Activated naive CD4-positive, alpha-beta T cell treated with anti-CD3 and anti-CD28 coated beads for 36 hours (primary cell): ENCODE data around the gene GHDC. TPM values are rescaled to one million over a fixed set of nuclear protein-coding genes. Genes with fewer than 3 reads are reported as not detected.
A peak's percentile ranks its signal among the peaks of the same experiment; 100 is the strongest.
"Not testable (repeated sequence)": the region's sequence is repeated elsewhere in the genome, so short reads cannot be mapped to it uniquely, and the experiment has no call there.

Source experiments
- CTCF ChIA-PET: fragments of 350-600 bp; sonication (Branson Sonifier 250); formaldehyde crosslinking; loops from one replicate; lab custom pipeline; 2021; ENCODE audit warnings: antibody characterized with exemption; lab: Charles Lee
- DNase-seq: peaks from one replicate; pipeline ENCODE4 v3.0.0-alpha.2; 2020
- H3K27ac Mint-ChIP-seq: one replicate; pipeline ENCODE4 v1.8.0; 2021; ENCODE audit warnings: mild to moderate bottlenecking, mixed read lengths
- H3K27me3 Mint-ChIP-seq: one replicate; pipeline ENCODE4 v1.8.0; 2021; ENCODE audit warnings: low read depth, mixed read lengths
- H3K36me3 Mint-ChIP-seq: one replicate; pipeline ENCODE4 v1.8.0; 2021; ENCODE audit warnings: low read depth, mixed read lengths
- H3K4me1 Mint-ChIP-seq: one replicate; pipeline ENCODE4 v1.8.0; 2021; ENCODE audit warnings: low read depth, mixed read lengths
- H3K4me3 Mint-ChIP-seq: one replicate; pipeline ENCODE4 v1.8.0; 2021; ENCODE audit warnings: mild to moderate bottlenecking, moderate library complexity, mixed read lengths
- H3K9me3 Mint-ChIP-seq: one replicate; pipeline ENCODE4 v1.8.0; 2021; ENCODE audit warnings: mixed read lengths
- intact Hi-C: fragments of 100-400 bp; cut with micrococcal nuclease; formaldehyde crosslinking; loops from one replicate; pipeline ENCODE4 v1.15.1; 2023
- total RNA-seq, 2 experiments: library from RNA; stranded (reverse); gene quantifications; one replicate each; pipeline ENCODE4 v1.2.3, GENCODE V29; 2021

Gene GHDC
- 1 to 10 TPM; 9.0 to 9.7 TPM for total RNA-seq

DNA sequence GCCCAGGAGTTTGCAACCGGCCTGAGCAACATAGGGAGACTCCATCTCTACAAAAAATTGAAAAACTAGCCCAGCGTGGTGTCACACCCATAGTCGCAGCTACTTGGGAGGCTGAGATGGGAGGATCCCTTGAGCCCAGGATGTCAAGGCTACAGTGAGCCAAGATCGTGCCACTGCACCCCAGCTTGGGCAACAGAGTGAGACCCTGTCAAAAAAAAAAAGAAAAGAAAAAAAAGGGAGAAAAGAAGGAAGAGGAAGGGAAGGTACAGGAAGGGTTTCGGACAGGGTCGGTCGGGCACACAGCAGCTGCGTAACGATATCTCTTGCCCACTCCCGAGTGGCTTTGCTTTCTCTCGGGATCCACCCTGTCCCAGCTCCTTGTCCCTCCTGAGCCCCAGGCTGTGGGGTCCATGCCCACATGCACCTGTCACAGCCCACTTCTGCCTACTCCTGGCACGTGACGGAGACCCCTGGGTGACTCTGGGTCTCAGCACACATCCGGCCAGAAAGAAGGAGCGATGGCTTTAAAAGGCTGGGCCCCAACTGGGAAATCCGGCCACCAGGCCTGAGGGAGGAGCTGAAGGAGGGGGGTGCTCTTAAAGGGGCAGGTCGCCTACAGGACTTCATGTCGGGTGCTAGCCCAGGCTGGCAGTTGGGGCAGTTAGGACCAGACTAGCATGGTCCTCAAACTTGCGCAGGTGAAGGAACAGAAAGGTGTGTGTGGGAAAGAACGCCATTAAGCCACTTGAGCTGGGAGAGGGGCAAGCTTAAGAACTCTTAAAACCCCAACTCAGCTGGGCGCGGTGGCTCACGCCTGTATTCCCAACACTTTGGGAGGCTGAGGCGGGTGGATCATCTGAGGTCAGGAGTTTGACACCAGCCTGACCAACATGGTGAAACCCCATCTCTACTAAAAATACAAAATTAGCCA lies at the start of gene GHDC:
GHDC (minus strand) TSS at position 526 of the 931 bp plus-strand sequence. CDS start 913 bp downstream, outside the sequence.
- Mint-ChIP-seq H3K9me3 (no peaks in the 10 kb centered on the region), H3K36me3 (peaks cover 2% of the 10 kb centered on the region), H3K27me3 (no peaks in the 10 kb centered on the region), H3K27ac (peak within 1 kb of the TSS; percentile 83), H3K4me3 (peak within 1 kb of the TSS; percentile 93), H3K4me1 (peaks cover 16% of the 10 kb centered on the region)
- DNase-seq, result peak; percentile 87
- intact Hi-C loops, result no loop called here
- CTCF ChIA-PET, result interaction anchor here (0.5 to 1.7 kb wide), 12 partner anchors 10 to 306 kb away, joined by 3 to 9 read pairs (median 4); no protein-coding TSS in a partner anchor

GRCh38 chr17:42243493-42243982 lies 49.2 kb upstream of the GHDC start:
- H3K36me3 Mint-ChIP-seq, result peaks cover 9% of the 10 kb centered on the region
- DNase-seq, result no peak
- H3K27me3 Mint-ChIP-seq, result no peaks in the 10 kb centered on the region
- H3K4me1 Mint-ChIP-seq, result peaks cover 55% of the 10 kb centered on the region
- CTCF ChIA-PET, result interaction anchor here (0.6 to 1.7 kb wide), 6 partner anchors 9 to 483 kb away, joined by 3 to 6 read pairs (median 4); no protein-coding TSS in a partner anchor
- peaks cover 3% of the 10 kb centered on the region for H3K9me3 Mint-ChIP-seq
- no peak overlapping the region for H3K4me3 Mint-ChIP-seq
- peak overlapping the region; percentile 32 for H3K27ac Mint-ChIP-seq
- intact Hi-C loops, result no loop called here

DNA sequence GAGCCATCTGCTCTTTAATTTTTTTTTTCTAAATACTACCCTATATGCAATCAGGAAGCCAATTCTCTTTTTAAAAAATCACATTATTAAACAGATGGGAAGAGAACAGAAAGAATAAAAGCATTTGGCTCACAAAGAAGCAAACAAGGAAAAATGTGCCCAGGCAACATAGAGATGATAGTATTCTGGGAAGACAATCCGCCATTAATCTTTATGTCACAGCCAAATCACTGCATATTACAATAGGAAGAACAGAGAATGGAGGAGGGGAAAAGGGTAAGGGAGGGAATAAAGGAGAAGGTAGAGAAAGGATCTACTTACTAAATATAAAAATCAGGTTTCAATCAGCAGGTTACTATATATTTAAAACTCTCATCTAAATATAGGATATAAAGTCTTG lies 47.6 kb upstream of the GHDC start:
- intact Hi-C loops, result no loop called here
- no peak for DNase-seq
- Mint-ChIP-seq H3K27ac (no peak overlapping the region), H3K9me3 (no peaks in the 10 kb centered on the region), H3K36me3 (peaks cover 3% of the 10 kb centered on the region), H3K4me3 (no peak overlapping the region), H3K4me1 (peaks cover 43% of the 10 kb centered on the region), H3K27me3 (no peaks in the 10 kb centered on the region)
- CTCF ChIA-PET, result no interaction called here

DNA sequence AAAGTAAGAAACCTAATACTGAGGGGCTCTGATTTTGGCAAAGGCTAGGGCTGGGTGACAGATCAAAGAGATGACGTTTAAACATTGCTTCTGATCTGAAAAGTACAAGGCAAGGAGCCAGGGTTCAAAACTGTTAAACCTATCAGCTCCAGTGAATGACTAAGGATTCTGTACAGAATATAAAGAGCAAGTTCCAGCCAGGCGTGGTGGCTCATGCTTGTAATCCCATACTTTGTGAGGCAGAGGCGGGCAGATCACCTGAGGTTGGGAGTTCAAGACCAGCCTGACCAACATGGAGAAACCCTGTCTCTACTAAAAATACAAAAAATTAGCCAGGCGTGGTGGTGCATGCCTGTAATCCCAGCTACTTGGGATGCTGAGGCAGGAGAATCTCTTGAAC lies 46.6 kb upstream of the GHDC start:
- H3K9me3 Mint-ChIP-seq, DNase-seq, H3K36me3 Mint-ChIP-seq, intact Hi-C loops, H3K27me3 Mint-ChIP-seq, H3K27ac Mint-ChIP-seq, CTCF ChIA-PET, H3K4me3 Mint-ChIP-seq: not testable (repeated sequence)
- peaks cover 41% of the 10 kb centered on the region for H3K4me1 Mint-ChIP-seq

DNA sequence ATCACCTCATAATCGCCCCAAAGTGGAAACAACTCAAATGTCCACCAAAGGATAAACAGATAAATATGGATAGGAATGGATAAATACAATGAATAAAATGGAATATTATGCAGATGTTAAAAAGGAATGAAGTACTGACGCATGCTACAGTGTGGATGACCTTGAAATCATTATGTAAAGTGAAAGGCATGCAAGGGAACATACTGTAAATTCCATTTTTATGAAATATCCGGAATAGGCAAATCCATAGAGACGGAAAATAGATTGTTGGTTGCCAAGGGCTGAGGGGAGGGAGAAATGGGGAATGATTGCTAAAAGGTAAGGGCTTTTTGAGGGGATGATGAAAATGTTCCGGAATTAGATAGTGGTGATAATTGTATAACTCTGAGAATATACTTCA lies 45.9 kb upstream of the GHDC start:
- intact Hi-C loops, result no loop called here
- Mint-ChIP-seq H3K36me3 (peaks cover 3% of the 10 kb centered on the region), H3K27ac (no peak overlapping the region), H3K4me3 (no peak overlapping the region), H3K27me3 (no peaks in the 10 kb centered on the region), H3K9me3 (no peaks in the 10 kb centered on the region), H3K4me1 (peaks cover 42% of the 10 kb centered on the region)
- no peak for DNase-seq
- CTCF ChIA-PET, result interaction anchor here (0.8 kb wide), 1 partner anchor 18 kb away, joined by 7 read pairs; no protein-coding TSS in a partner anchor

DNA sequence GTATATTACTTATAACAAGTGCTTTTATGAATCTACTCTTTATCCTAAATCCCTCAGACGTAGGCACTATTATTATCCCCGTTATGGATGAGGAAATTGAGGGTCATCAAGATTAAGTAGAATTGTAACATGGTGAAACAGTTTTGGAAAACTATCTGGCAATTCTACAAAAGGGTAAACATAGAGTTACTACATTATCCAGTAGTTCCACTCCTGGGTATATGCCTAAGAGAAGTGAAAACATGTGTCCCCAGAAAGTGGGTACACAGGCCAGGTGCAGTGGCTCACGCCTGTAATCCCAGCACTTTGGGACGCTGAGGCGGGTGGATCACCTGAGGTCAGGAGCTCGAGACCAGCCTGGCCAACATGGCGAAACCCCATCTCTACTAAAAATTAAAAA lies 45.3 kb upstream of the GHDC start:
- CTCF ChIA-PET, result interaction anchor here (0.8 kb wide), 1 partner anchor 17 kb away, joined by 7 read pairs; no protein-coding TSS in a partner anchor
- H3K4me1 Mint-ChIP-seq, result peaks cover 48% of the 10 kb centered on the region

DNA sequence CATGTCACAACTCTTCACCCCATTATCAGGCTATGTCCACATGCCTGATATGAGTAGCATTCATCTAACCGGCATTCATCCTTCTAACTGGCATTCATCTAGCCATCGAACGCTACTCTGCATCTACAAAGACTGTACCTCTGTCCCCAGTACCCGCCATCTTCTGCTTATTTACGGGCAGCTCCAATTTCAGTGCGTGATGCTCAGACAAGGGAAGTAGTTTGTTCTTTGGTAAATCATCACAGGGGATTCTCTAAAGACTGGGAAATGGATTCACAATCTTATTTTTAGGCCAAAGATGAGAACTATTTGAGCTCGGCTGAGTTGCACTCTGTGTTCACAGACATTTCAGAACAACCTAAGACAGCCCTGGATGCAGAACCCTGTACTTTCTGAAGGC lies 42.5 kb upstream of the GHDC start:
- CTCF ChIA-PET, result interaction anchor here (1.2 to 4.2 kb wide), 2 partner anchors 14 to 53 kb away, joined by 5 to 29 read pairs; no protein-coding TSS in a partner anchor

More for the DNA sequence above, 45.3 kb upstream of the GHDC start:
- H3K27me3 Mint-ChIP-seq, DNase-seq, intact Hi-C loops, H3K9me3 Mint-ChIP-seq, H3K27ac Mint-ChIP-seq, H3K36me3 Mint-ChIP-seq, H3K4me3 Mint-ChIP-seq: not testable (repeated sequence)

DNA sequence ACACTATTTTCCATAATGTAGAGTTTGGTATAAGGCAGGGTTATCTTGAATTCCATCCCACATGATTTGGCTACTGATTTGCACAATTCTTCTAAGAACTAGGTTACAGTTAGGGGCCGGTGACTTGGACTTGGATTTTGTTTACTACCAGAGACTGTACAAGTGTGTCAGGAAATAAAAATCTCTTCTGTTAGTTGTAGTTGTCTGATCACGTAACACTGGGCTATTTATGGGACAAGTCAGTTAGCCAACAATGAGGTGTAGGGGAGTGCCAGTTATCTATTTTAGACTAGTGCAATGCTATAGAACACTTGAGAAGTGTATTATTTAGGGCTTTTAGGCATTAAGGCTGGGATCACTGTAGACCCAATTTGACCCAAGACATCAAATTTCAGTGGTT lies 39.7 kb upstream of the GHDC start:
- Mint-ChIP-seq H3K36me3 (peaks cover 5% of the 10 kb centered on the region), H3K4me3 (no peak overlapping the region), H3K27ac (no peak overlapping the region), H3K9me3 (no peaks in the 10 kb centered on the region), H3K4me1 (peaks cover 40% of the 10 kb centered on the region), H3K27me3 (no peaks in the 10 kb centered on the region)
- no peak for DNase-seq
- intact Hi-C loops, result loop anchor here (5.0 kb wide), 1 partner anchor 33 kb away; no protein-coding TSS in a partner anchor
- CTCF ChIA-PET, result interaction anchor here (0.6 to 1.8 kb wide), 3 partner anchors 11 to 142 kb away, joined by 3 read pairs; no protein-coding TSS in a partner anchor

More for the DNA sequence above, 42.5 kb upstream of the GHDC start:
- intact Hi-C loops, result no loop called here
- no peak for DNase-seq
- no peak overlapping the region for H3K4me3 Mint-ChIP-seq
- H3K36me3 Mint-ChIP-seq, result peaks cover 2% of the 10 kb centered on the region
- no peak overlapping the region for H3K27ac Mint-ChIP-seq
- H3K9me3 Mint-ChIP-seq, result no peaks in the 10 kb centered on the region
- H3K4me1 Mint-ChIP-seq, result peaks cover 40% of the 10 kb centered on the region
- no peaks in the 10 kb centered on the region for H3K27me3 Mint-ChIP-seq

DNA sequence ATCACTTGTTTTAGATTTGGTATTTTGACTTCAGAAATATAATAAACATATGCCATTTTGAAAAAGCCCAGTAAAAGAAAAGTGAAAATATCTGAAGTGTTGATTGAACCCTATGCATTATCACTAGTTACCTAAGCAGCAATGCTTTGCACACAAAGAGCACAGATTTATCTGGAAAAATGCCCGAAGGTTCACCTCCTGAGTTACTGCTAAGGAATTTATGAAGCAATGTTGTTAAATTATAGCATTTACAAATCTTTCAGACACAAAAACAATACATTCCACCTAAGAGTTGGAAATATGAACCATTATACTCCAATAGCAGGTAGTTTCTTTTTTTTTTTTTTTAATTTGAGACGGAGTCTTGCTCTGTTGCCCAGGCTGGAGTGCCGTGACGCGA lies 38.9 kb upstream of the GHDC start:
- CTCF ChIA-PET, result interaction anchor here (1.5 kb wide), 1 partner anchor 11 kb away, joined by 6 read pairs; no protein-coding TSS in a partner anchor

DNA sequence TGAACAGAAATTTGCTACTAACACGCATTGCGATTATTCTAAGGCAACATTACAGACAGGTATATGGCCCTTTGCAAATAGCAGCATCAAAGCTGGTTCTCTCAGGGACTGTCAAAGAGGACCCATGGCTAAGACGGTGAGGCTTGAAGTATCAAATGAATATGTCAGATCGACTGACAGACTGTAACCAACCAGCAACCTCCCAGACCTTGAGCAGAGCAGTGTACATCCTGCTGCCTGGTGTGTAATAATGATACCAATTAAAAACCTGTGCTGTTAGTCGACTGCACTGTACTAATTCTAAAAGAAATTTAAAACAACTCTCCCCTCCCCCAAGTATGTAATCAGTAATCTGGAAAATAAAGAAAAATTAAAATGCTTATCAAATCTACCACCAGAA lies 35.9 kb upstream of the GHDC start:
- intact Hi-C loops, result loop anchor here (5.0 kb wide), 1 partner anchor 37 kb away; no protein-coding TSS in a partner anchor
- Mint-ChIP-seq H3K4me1 (peaks cover 42% of the 10 kb centered on the region), H3K4me3 (no peak overlapping the region), H3K27ac (peak overlapping the region; percentile 56), H3K9me3 (no peaks in the 10 kb centered on the region), H3K27me3 (no peaks in the 10 kb centered on the region), H3K36me3 (peaks cover 13% of the 10 kb centered on the region)
- peak; percentile 43 for DNase-seq
- CTCF ChIA-PET, result interaction anchor here (0.7 to 1.0 kb wide), 2 partner anchors 39 to 74 kb away, joined by 3 read pairs; no protein-coding TSS in a partner anchor

More for the DNA sequence above, 38.9 kb upstream of the GHDC start:
- intact Hi-C loops, result loop anchor here (5.0 kb wide), 1 partner anchor 34 kb away; no protein-coding TSS in a partner anchor
- Mint-ChIP-seq H3K36me3 (peaks cover 8% of the 10 kb centered on the region), H3K9me3 (no peaks in the 10 kb centered on the region), H3K4me1 (peaks cover 48% of the 10 kb centered on the region), H3K27ac (no peak overlapping the region), H3K4me3 (no peak overlapping the region), H3K27me3 (no peaks in the 10 kb centered on the region)
- no peak for DNase-seq

DNA sequence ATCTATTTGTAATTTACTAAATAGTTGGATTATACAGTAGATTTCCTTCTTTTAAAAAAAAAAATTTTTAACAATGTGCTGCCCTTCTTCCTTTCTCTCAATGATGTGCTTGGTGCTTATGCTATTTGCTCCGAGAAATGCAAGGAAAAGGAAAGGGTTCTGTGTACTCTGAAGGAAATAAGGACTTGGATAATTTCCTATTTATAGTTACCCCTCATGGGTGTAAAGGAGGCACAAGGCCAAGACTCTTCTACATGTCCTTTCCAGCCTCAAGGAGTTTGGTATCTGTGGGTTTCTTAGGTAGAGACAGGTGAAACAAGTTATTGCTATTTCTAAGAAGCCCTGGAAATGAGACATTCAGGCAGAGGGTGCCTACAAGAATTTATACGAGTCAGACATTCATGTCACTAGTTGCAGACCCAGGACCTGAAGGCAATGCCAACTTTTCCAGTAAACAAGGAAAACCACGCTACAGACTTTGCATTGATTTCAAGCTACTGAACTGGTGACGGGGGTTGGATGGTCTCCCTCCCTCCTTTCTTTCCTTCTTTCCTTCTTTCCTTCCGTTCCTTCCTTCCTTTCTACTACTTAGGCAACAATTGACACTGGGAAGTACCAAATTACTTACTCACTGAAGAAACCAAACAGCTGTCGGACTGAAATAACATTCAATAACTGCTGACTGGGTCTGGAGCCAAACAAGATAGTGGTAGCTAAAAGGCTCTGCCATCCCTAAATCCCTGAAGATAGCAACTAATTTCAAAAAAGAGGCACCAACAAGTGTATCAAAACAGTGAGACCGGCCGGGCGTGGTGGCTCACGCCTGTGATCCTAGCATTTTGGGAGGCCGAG lies 33.8 kb upstream of the GHDC start:
- DNase-seq, result no peak
- peak overlapping the region; percentile 14 for H3K27ac Mint-ChIP-seq
- H3K4me1 Mint-ChIP-seq, result peaks cover 26% of the 10 kb centered on the region
- peaks cover 26% of the 10 kb centered on the region for H3K36me3 Mint-ChIP-seq
- CTCF ChIA-PET, result no interaction called here
- H3K27me3 Mint-ChIP-seq, result no peaks in the 10 kb centered on the region
- no peak overlapping the region for H3K4me3 Mint-ChIP-seq
- intact Hi-C loops, result no loop called here
- no peaks in the 10 kb centered on the region for H3K9me3 Mint-ChIP-seq
